Stimulated activated CD8-positive, alpha-beta memory T cell treated with anti-CD3 and anti-CD28 coated beads, Interleukin-7, amount 100 ng/mL, for 1 hour (primary cell): Measurements from ENCODE around the gene SRD5A1.
"Not testable (repeated sequence)": the region's sequence is repeated elsewhere in the genome, so short reads cannot be mapped to it uniquely, and the experiment has no call there.

Source experiments
- DNase-seq, 2 donors: peaks; one replicate each; pipeline ENCODE4 v3.0.0-alpha.2; 2020; ENCODE audit warnings: low read depth in 2 of 2

SRD5A1 gene

DNA sequence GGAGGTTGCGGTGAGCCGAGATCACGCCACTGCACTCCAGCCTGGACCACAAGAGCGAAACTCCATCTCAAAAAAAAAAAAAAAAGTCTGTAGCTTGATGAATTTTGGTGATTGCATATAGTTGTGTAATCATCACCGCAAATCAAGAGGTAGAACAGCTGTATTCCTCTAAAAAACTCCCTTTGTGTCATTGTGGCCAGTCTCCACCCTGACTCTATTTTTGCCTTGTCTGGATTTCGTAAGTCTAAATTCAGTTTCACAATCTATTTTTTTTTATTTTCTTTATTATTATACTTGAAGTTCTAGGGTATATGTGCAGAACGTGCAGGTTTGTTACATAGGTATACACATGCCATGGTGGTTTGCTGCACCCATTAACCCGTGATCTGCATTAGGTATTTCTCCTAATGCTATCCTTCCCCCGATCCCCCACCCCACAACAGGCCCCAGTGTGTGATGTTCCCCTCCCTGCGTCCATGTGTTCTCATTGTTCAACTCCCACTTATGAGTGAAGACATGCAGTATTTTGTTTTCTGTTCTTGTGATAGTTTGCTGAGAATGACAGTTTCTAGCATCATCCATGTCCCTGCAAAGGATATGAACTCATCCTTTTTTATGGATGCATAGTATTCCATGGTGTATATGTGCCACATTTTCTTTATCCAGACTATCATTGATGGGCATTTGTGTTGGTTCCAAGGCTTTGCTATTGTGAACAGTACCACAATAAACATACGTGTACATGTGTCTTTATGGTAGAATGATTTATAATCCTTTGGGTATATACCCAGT, 12.5 kb downstream of the SRD5A1 start:
- DNase-seq: not testable (repeated sequence)

DNA sequence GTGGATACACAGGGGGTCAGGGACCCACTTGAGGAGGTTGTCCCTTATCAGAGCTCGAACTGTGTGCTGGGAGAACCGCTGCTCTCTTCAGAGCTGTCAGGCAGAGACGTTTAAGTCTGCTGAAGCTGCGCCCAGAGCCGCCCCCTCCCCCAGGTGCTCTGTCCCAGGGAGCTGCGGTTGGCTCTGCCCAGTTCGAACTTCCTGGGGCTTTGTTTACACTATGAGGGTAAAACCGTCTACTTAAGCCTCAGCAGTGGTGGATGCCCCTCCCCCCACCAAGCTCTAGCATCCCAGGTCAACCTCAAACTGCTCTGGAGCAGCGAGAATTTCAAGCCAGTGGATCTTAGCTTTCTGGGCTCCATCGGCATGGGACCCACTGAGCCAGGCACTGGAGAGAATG, 15.9 kb downstream of the SRD5A1 start:
- DNase-seq: no peak

DNA sequence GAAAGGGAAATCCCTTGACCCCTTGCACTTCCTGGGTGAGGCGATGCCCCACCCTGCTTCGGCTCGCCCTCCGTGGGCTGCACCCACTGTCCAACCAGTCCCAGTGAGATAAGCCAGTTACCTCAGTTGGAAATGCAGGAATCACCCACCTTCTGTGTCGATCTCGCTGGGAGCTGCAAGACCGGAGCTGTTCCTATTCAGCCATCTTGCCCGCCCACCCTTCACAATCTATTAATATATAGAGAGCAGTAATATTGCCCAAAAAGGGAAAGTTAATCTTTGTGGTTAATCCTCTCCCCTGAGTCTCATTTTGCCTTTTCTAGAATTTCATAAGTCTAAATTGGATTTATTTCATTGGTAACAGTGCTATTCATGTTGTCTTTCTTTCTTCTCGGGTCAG, 16.4 kb downstream of the SRD5A1 start:
- DNase-seq: no peak

GRCh38 chr5:6652025-6652424, 18.8 kb downstream of the SRD5A1 start:
- DNase-seq: no peak

- no peak for DNase-seq
These were observed 22.2 kb downstream of the SRD5A1 start for GRCh38 chr5:6655432-6655831.

DNA sequence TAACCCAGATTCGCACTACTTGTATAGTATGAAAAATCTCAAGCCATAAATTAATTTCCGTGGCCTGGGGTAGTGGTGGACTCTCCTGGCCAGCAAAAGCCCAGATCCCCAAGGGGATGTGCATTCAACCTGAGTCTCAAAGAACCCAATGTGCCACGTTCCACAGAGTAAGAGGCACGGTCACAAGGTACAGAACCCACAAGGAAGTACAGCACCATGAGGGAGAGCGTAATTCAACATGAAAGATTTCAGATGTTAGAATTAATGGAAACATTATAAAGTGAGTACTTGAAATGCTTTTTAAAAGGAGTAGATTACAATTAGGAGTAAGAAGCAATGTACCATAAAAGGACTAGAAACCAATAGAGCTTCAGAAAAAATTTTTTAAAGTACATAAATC, 23.4 kb downstream of the SRD5A1 start:
- DNase-seq: no peak

DNA sequence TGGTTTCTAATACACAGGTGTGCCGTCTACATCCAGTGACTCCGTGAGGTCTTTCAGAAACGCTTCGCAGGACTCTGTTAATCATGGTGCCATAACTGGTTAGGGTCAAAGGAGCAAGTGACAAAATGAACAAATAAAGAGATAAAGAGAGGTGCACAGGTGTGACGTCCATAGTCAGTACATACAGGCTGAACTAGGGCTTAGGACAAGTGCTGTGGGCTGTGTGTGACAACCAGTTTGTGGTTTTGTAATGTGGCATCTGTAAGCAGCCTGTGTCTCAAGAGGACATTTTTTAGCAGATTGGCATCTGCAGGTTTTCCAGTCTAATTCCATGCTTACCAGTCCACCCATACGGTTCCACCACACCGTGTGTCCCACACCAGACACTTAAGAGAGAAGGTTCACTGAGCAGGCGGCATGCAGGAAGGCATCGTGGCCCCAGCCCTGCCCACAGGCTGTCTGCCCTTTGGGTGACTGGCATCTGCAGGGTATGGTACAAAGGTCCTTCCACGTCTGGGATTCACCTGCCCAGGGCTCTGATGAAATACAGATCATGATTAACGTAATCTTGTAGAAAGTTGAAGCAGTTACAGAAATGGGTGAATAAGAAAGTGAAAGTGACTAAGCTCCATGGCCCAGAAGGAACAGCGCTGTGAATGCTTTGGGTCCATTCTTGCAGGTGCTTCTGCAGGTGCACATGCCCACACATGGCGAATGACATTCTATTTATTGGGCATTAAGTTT, 26.9 kb downstream of the SRD5A1 start:
- no peak for DNase-seq

- DNase-seq: no peak
These were observed 27.4 kb downstream of the SRD5A1 start for GRCh38 chr5:6660688-6661087.

GRCh38 chr5:6666762-6667161, 33.5 kb downstream of the SRD5A1 start:
- DNase-seq: no peak

DNA sequence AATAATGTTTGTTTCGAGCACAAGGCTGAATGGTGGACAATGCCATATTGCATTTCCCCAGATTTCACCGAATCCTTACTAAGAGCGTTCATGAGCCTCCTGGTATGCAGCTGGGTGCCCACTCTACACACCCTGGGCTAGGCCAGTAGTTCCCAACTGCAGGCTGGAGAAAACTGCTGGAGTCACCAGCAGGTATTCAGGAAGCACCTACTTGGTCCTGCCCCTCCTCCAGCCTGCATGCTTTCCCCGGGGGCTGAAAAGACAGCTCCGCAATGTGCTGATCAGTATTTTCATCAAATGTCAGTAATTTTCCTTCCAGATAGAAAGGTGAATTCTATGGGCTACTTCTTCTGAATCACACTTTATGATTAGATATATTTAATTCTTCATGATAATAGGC, 34.4 kb downstream of the SRD5A1 start:
- no peak for DNase-seq

- not testable (repeated sequence) for DNase-seq
These were observed 35.5 kb downstream of the SRD5A1 start for GRCh38 chr5:6668717-6669116.

- DNase-seq: no peak
These were observed 39.8 kb downstream of the SRD5A1 start for GRCh38 chr5:6673031-6673430.

DNA sequence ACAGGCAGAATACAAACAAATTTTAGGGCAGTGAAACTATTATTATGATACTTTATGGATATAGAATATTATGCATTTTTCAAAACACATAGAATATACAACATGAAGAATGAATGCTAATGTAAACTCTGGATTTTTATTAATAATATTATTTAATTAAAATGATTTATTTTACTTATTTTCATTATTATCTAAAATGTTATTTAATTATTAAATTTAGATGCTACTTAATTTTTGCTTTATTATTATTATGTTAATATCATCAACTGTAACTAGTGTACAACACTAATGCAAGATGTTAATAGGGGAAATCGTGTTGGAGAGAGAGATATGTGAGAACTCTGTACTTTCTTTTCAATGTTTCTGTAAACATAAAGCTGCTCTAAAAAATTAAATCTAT, 40.7 kb downstream of the SRD5A1 start:
- no peak for DNase-seq

GRCh38 chr5:6674421-6674820, 41.2 kb downstream of the SRD5A1 start:
- no peak for DNase-seq

DNA sequence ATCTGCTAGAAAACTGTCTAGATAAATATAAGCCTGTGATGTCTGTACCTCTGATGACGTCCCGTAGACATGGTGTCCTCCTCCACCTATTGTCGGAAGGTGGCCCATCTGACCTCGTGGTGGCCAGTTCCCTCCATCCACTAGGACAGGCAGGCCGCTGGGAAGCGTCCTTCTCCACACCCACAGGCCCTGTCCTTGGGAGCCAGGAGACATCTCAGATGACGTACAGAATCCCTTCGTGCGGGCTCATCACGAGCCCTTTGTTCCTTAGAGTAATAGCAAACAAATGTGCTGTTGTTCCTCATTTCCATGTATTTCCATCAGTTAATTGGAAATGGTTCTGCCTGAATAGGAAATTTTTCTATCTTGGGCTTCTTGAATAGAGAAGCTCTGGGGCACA, 41.6 kb downstream of the SRD5A1 start:
- no peak for DNase-seq

DNA sequence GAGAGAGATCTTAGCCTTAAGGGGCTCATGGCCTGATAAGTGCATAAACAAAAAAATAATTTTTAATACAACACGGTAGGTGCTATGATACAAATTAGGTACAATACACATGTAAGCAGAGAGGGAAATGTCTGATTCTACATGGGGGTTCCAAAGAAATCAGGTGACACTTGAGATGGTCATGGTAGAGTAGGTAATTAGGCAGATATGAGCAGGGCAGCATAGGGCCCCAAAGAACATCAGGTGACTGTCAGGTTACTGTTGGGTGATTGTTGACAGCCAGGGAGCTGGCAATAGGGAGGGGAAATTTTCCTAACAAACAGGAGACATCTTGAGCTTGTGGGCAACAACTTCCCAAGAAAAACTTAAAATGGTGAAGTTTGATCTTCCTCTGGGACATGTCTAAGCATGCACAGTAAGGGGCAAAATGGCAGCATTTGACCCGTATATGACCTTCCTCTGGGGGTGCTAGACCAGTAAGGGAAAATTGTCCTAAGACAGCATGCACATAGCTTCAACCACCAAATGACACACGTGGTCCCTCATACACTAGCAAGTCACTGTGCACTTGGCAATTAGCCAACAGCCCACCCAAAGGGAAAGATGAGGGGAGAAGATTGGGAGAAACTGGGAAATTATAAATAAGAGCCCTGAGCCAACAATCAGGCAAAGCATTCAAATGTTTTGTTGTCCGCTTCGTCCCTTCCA, 42.7 kb downstream of the SRD5A1 start:
- DNase-seq: no peak

DNA sequence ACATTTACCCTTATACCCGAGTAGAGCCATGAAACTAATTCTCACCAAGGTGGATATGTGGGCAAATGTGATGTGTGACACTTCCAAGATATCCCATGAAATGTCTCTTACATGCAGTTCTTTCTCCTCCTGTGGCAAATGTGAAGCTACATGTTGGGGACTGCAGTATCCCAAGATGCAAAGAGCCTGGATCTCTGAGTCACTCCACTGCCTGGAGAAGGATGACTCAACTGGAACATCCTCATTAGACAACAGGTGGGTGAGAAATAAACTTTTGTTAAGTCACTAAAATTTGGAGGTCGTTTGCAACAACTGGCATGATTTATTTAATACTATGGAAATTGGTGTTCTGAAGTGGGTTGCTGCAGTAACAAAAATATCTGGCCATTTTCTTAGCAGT, 43.5 kb downstream of the SRD5A1 start:
- DNase-seq: no peak

GRCh38 chr5:6678385-6678784, 45.1 kb downstream of the SRD5A1 start:
- DNase-seq: no peak

DNA sequence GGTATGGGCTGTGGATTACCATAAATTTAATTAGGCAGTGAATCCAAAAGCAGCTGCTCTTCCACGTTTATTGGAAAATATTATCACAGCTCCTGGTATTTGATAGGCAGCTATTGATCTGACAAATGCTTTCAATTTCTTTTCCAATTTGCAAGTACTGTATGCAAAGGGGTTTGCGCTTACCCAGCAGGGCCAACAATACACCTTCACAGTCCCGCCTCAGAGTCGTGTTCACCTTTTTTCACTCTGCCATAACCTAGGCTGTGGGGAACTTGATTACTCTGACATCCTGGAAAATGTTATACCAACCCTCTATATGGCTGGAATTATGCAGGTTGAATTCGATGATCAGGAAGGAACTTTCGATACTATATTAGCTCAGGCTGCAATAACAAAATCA, 47.7 kb downstream of the SRD5A1 start:
- no peak for DNase-seq

GRCh38 chr5:6681682-6682081, 48.4 kb downstream of the SRD5A1 start:
- DNase-seq: no peak

DNA sequence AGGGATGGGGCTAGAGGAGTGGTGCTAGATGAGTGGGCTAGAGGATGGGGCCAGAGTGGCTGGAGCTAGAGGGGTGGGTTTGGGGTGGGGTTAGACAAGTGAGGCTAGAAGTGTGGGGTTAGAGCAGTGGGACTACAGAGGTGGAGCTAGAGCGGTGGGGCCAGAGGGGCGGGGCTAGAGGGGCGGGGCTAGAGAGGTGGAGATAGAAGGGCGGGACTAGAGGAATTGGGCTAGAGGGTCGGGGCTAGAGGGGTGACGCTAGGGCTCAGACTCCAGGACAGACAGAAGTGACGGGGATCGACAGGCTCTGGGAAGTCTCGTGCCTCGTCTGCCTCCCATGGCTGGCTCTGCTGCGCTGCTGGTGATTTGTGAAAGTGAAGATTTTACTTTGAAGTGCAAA, 49.0 kb downstream of the SRD5A1 start:
- DNase-seq: no peak

GRCh38 chr5:6683241-6683640, 50.0 kb downstream of the SRD5A1 start:
- no peak for DNase-seq

GRCh38 chr5:6684075-6684474, 50.8 kb downstream of the SRD5A1 start:
- DNase-seq: no peak
